GM18951 (cell line): ENCODE measurements around the gene ZIC4.

Source experiments
- POLR2A ChIP-seq: IDR thresholded peaks from 4 replicates; pipeline ENCODE4 v1.6.1; 2011; ENCODE audit warnings: mild to moderate bottlenecking; ENCODE audit not compliant: insufficient read length, insufficient read depth; ENCODE audit errors: extremely low read depth
- in situ Hi-C: fragments of 300-500 bp; cut with MboI; formaldehyde crosslinking; loops from one replicate; pipeline ENCODE4 v1.12.0; 2022; ENCODE audit warnings: low sequenced_read_pairs, mixed read lengths, inconsistent platforms; ENCODE audit not compliant: unreplicated experiment

The ZIC4 gene

DNA sequence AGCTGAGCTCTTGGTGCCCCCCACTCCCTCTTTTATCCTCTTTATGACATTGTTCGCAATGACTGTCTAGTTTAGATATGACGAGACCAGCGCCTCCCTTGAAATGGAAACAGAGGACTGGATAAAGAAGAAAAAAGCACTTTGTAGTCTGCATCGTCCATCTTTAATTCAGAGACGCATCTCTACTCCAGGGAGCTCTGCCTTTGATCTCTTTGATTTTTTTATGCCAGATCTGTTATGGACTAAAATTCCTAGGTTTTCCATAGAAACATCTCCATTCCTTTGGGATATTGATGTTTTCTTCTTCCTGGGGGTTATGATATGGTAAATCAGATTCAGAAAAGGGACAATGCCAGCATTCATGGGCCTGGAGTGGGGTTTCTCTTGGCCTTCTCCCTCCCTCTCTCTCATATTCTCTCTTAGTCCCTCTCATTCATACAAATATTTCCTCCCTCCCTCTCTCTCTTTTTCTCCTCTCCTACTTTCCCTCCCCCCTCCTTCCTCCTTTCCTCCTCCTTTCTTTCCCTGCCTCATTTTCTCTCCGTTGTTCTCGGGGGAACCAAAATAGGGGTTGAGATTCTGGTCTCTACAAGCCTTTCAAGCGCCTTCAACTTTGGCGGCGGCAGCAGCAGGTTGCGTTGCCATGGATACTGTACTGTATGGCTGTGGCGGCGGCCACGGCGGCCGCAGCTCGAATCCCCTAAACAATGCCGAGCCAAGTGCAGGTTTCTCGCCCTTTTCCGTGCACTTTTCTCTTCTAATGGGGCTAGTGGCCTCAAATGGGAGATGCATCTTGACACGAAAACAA, 45.5 kb downstream of the ZIC4 start:
- no peak for TF ChIP-seq POLR2A
- in situ Hi-C loops = no loop called here

DNA sequence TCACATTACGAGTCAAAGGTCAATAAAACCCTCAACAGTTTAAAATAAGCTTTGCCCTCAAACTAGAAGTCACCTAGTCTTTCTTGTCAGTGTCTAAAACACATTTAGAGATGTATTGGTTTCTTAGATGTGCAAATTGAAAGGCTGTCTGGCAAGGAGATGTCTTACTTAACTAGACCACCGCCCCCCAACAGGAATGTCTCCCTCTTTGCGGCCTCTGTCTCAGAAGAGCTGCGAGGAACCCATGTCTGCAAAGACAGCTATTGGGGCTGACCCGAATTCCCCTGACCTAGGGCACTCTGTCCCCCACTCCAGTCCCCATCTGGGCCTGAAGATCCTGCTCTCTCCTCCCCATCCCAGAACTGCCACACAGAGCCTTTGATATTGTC, 46.3 kb downstream of the ZIC4 start:
- no peak for TF ChIP-seq POLR2A
- in situ Hi-C loops = no loop called here

DNA sequence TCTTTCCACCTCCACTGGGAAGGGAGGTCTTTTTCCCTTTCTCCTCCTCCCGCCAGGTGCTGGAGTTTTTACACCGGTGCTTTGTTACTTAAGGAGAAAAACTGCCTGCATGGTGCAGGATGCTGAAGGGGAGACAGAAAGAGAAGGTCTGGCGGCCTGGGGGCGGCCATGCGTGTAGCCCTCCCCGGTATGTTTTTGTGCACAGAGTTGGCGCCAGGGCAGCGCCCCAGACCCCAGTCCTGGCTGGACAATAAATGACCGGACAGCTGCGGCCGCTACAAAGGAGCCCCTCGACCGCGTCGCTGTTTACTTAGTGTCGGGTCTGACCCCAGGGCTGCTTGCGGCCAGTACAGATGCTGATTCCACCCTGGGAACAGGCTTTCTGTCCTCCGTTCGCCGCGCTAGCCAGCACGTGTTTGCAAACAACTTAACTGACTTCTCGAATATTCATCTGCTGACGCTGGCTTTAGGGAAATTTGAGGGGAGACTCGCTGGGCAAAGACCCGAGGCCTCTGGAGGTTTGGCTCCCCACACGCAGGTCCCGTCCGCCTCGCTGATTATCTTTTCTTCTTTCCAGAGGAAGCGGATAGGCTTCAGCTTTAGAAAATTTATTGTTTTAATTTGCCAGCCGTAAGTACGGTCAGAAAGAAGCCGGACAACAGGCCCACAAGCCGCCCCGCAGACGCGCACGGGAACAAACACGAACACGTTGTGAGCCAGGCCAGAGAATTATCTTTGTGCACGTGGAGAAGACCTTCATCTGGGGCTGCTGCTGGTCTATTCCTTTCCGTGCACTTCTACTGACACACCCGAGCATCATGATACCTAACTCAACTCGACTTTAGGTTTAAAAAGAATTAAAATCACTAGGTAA, 46.9 kb downstream of the ZIC4 start:
- no peak for TF ChIP-seq POLR2A
- in situ Hi-C loops = no loop called here

DNA sequence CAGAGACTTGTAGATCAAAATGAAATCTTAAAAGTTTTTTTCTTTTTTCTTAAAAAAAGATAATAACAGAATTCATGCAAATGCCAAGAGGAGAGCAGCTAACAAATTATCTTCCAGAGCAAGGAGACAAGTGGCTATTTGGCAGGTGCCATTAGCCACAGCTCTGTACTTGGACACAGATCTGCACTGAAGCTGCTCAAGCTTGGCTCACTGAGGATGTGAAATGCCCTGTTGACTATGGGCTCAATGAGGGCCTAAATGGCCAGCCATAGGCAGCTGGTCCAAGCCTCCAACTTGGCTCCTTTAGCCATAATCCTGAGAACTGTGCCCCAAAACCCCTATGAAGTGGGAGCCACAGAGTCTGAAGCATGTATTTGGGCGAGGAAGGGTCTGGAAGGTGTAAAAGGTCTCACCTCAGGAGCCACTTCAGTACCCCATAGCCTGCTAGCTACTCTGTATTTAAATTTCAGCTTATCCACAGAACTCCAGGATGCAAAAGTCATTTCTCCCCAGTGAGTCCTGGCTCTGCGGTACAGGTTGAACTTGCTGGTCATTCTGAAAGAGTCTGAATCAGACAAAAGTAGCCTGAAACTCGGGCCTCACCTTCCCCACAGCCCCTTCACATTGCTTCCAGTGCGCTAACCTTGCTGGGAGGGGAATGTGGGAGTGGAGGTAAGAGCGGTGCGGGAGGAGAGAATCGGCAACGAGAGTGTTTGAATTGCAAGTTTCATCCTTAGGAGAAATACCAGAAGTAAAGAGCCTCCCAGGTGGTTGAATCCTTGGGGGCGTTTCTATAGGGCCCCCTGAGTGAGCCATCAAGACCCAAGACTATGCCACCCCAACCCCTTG, 48.0 kb downstream of the ZIC4 start:
- TF ChIP-seq POLR2A = no peak
- in situ Hi-C loops = no loop called here

DNA sequence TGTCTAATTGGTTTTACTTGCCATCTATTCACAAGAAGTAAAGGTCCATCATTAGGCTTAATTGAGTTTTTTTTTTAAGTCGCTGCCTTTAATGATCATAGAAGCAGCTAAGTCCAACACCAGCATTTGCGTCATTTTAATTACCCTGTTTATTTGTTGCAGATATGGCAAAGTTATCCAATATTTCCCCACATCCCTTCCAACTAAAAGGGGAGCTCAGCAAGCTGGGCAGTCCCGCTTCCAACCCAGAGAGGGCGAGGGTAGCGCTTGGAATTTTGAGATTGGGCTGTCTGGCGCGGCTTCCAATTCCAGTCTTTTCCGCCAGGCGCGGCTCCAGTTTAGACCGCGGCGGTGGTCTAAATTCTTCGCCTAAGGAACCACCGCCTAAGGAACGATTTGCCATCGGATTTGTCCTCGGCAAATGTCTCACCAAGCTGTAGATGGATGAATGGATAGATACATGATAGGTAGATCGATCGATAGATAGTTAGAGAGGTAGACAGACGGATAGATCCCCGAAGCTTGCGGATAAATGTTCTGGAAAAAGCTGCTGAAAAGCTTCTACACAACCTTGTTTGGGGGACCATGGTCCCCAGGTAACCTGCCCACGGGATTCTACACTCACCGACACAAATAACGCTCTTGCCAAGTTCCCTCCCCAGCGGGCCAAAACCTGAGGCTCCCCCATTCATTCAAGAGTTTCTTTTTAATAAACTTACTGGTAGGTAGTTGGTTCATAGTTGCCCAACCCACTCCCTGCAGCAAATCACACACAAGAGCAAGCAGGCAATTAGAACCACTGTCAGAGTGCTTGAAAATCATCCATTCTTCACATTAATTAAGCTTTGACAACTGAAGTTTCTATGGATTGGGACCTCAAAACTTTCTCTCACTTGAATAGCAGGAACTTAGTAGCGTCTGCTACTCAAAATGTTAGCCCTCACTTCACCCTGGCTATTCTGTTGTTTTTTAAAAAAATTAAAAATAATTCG, 49.1 kb downstream of the ZIC4 start:
- TF ChIP-seq POLR2A = no peak
- in situ Hi-C loops = no loop called here

DNA sequence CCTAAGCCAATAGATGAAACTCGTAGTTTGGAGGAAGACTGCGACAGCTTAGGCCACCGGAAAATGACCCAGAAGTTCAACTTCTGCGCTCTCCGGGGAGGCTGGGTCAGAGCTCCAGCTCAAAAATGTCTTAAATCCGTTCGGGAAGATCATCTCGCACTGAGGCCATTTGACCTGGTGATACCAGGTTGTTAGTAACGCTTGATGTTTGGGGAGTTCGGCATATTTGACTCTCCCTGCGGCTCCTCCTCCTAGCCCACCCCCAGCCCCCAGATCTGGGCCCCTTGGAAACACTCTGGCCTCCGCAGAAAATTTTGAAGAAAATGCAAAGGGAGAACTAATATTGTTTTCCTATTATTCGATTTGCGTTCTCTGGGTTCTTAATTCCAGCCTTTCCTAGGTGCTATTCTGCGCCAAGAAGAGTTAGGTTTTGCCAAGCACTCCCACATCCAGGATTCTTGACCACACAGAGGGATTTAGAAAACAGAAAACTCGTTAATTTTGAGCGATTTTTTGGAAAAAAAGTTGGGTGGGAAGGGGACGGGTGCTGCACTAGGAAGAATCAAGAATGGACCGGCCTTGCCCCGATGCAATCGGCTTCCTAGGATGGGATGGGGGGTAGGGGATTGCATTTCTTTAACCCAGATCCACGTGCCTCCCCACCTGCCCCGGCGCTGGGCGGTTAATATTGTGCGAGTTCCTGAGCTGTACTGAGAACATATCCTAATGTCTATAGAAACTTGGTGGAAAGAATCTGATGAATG, 50.0 kb downstream of the ZIC4 start:
- in situ Hi-C loops = no loop called here
- TF ChIP-seq POLR2A = no peak

DNA sequence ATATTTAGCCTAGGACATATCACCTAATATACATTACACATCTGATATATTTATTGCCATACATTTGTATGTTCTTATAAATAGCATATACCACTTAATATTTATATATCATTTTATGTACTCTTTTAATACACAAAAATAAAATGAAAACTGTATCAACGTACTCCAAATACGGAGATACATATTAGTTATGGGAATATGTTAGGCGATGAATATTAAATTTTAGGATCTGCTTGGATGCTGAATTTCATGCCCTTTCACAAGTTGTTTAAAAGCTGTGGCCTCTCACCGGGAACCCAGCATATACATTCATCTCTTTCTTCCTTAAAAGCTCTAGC, 50.6 kb downstream of the ZIC4 start:
- in situ Hi-C loops = no loop called here
- no peak for TF ChIP-seq POLR2A

DNA sequence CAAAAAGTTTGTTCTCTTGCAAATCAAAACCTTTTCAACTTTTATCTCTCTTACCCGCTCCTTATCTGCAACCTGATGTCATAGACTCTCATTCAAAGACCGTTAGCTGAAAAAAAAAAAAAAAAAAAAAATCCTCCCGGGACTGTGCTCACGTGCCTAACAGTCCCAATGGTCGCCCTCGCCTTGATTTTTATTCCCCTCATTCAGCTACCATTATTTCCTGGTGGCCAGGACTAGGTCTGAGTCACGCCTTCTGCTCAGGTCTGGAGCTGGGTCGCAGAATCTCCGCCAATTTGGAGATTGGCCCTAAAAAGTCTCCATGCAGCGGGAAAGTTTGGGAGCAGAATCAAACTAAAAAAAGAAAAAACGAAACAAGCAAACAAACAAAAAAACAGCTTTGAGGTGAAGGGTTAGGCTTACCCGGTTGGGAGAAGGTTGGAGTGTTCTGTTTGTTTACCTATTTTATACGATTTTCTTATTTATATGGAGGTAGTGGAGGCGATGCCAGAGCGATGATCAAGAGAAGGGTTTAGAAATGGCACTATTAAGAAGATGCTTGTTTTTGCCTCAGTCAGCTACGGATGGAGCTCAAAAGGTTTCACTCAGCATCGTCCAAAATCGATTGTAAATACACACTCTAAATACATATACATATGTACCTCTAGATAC, 51.1 kb downstream of the ZIC4 start:
- TF ChIP-seq POLR2A = no peak
- in situ Hi-C loops = no loop called here

DNA sequence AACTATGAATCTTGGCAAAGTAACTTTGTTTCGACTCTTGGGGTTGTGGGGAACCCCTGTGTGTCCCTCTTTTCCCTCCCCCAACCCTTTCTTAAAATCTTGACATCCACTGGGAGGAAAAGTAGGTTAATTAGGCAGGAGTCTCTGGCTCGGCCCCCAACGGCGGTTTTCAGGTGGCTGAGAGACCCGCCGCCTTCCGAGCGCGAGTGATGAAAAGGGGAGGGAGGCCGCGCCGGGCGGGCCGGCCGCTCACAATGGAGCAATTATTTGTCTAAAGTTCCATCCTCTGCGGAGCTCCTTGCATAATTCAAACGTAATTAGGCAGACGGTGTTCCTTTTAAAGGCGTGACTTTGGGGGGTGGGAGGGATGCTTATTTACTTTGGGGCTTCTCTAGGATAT, 51.7 kb downstream of the ZIC4 start:
- in situ Hi-C loops = no loop called here
- TF ChIP-seq POLR2A = no peak

DNA sequence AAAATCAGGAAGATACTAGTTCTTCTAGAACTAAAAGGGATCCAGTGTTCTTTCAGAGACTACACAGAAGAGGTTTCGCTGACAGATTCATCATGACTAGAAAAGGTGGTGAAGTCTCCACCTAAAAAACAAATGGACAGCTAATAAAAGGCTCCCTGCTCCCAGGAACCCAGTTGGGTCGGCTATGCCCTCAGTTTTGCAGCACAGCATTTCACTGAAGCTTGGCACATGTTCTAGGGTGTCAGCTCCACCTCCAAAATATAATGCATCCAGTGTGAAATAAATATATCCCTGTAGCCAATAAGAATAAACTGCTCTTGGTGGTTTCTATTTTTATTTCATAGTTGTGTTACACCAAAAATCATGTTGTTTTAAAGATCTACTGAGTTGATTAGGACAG, 55.0 kb downstream of the ZIC4 start:
- TF ChIP-seq POLR2A = no peak
- in situ Hi-C loops = no loop called here

DNA sequence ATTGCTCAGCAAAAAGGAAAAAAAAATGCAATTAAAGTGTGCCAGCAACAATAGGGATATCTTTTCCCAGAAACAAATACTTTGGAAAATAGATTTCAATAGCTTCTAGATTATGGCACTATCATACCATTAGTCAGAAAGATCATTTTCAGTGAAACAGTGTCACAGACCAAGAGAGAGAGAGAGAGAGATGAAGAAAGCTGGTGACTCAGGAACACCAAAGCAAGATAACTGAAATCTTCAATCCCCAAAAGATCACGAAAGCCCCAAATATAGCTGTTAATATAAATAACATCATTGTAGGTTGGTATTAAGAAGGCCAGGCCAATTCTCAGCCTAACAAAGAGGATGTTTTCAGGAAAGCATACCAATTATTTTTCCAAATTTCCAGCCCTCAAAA, 57.4 kb downstream of the ZIC4 start:
- TF ChIP-seq POLR2A = no peak
- in situ Hi-C loops = no loop called here
